Measurements from ENCODE around the gene UHRF2. TPM values are rescaled to one million over a fixed set of nuclear protein-coding genes. Genes with fewer than 3 reads are reported as not detected.

UHRF2 gene
- total and polyA plus RNA-seq, 2 donors from 2014 or later, result 14.2 to 45.1 TPM

DNA sequence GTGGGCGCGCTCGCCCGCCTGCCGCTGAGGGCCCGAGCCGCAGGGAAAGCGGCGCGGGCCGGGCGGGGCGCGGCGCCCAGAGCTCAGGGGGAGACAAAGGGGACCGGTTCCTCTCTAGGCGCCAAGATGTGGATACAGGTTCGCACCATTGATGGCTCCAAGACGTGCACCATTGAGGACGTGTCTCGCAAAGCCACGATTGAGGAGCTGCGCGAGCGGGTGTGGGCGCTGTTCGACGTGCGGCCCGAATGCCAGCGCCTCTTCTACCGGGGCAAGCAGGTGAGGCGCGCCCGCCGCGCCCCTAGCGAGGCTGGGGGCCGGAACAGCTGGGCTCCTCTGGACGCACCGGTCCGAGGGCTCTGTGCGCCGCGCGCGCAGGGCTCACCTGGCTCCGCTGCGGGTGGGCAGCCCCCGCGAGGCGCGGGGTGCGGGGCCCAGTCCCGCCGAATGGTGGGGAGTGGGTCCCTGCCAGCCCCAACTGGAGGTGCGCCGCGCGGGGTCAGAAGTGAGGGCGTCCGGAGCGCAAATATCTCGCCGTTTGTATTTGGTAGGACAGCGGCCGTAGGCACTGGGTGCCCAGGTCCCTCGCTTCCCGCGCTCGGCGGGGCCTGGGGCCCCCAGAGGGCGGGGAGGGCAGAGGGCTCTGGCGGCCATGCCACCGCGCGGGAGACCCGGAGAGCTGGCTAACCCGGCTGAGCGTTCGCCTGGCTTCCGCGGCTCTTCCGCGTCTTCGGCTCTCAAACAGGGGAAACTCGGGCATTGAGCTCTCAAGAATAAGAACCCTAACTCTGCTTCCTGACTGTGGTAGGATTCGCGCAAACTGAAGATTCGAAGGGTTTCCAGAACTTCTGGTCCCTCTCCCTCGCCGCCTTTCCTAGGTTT, 607 bp downstream of the UHRF2 start:
- intact Hi-C loops (cut with DNase I), result no loop called here
- TF ChIP-seq, protein P1, sequence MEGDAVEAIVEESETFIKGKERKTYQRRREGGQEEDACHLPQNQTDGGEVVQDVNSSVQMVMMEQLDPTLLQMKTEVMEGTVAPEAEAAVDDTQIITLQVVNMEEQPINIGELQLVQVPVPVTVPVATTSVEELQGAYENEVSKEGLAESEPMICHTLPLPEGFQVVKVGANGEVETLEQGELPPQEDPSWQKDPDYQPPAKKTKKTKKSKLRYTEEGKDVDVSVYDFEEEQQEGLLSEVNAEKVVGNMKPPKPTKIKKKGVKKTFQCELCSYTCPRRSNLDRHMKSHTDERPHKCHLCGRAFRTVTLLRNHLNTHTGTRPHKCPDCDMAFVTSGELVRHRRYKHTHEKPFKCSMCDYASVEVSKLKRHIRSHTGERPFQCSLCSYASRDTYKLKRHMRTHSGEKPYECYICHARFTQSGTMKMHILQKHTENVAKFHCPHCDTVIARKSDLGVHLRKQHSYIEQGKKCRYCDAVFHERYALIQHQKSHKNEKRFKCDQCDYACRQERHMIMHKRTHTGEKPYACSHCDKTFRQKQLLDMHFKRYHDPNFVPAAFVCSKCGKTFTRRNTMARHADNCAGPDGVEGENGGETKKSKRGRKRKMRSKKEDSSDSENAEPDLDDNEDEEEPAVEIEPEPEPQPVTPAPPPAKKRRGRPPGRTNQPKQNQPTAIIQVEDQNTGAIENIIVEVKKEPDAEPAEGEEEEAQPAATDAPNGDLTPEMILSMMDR (IDR thresholded peaks at IDR 0.05; ENCODE audit: borderline replicate concordance, extremely low read depth, insufficient read depth), result no peak

DNA sequence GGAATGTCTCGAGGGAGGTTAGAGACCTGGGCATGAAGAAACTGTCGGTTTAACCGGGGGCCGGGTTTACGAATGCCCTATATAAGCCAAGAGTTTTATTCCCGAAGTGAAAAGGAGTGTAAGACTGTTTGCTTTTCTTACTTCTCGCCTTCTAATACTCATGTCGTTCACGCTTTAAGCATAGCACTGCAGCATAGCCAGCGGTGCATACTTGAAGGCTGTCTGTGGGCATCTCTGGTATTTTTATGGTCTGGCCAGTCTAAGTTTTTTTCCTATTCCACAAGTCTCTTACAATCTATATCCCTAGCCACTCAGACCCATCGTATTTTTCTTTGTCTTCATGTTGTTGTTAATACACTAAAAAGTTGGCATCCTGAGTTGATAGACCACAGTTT, 1.2 kb downstream of the UHRF2 start:
- peak overlapping the region; percentile 69 to 93 (median 83) for H3K4me3 ChIP-seq (ENCODE audit: low read length in 3 of 3)
- peak in 3 of 5 donors; percentile 28 to 49 (median 49) for DNase-seq
- FAIRE-seq, result no peak

More for the DNA sequence above, 607 bp downstream of the UHRF2 start:
- Histone ChIP-seq H3K4me3 (ENCODE audit: low read length in 3 of 3) (peak overlapping the region; percentile 69 to 93 (median 83)), H3K9me3 (ENCODE audit: control insufficient read depth in 2 of 3, insufficient read depth in 1 of 3, low read length in 3 of 3) (no peaks in the 10 kb centered on the region), H3K27ac (ENCODE audit: low read depth in 2 of 2, low read length in 2 of 2) (peak overlapping the region; percentile 34 to 72), H3K27me3 (ENCODE audit: control insufficient read depth, insufficient read depth, low read length) (no peaks in the 10 kb centered on the region), H3K9ac (ENCODE audit: low read length in 3 of 3) (peak overlapping the region; percentile 29 to 83 (median 57)), H3K4me1 (ENCODE audit: control insufficient read depth in 2 of 3, insufficient read depth in 2 of 3, low read depth in 1 of 3, low read length in 3 of 3) (peaks cover 0 to 4% (median 0%) of the 10 kb centered on the region in 3 donors), H3K36me3 (ENCODE audit: control insufficient read depth in 2 of 3, insufficient read depth in 3 of 3, low read length in 3 of 3) (no peaks in the 10 kb centered on the region)
- FAIRE-seq (no peak), DNase-seq (peak; percentile 49 to 81 (median 58))

DNA sequence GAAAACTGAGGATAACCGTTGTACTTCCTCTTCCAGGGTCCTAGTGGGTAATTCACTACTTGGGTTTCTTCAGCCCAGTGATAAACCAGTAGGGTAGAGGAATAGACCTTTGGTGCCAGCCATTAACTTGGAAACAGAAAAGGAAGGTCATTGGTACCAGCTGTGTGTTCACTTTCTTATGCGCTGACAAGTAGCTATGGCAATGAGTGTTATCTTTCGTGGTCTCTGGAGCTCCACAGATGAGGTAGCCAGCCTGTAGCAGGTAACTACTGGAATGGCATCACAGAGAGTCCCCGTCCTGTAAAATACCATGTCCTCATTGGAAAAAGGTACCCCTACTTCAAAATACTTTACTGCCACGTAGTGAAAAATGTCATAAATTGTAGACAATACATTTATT, 2.3 kb downstream of the UHRF2 start:
- H3K4me1 ChIP-seq (ENCODE audit: control insufficient read depth in 2 of 3, insufficient read depth in 2 of 3, low read depth in 1 of 3, low read length in 3 of 3), result peaks cover 0 to 4% (median 0%) of the 10 kb centered on the region in 3 donors
- FAIRE-seq (no peak), DNase-seq (peak in 2 of 5 donors; percentile 8 to 9)
- H3K27ac ChIP-seq (ENCODE audit: low read depth in 2 of 2, low read length in 2 of 2), result no peak overlapping the region
- no peaks in the 10 kb centered on the region for H3K36me3 ChIP-seq (ENCODE audit: control insufficient read depth in 2 of 3, insufficient read depth in 3 of 3, low read length in 3 of 3)
- intact Hi-C loops (cut with DNase I), result no loop called here
- H3K27me3 ChIP-seq (ENCODE audit: control insufficient read depth, insufficient read depth, low read length), result no peaks in the 10 kb centered on the region
- H3K9me3 ChIP-seq (ENCODE audit: control insufficient read depth in 2 of 3, insufficient read depth in 1 of 3, low read length in 3 of 3), result no peaks in the 10 kb centered on the region
- TF ChIP-seq, protein P1 (IDR thresholded peaks at IDR 0.05; ENCODE audit: borderline replicate concordance, extremely low read depth, insufficient read depth), result no peak
- H3K4me3 ChIP-seq (ENCODE audit: low read length in 3 of 3), result peak overlapping the region in 2 of 3 donors; percentile 23 to 69
- H3K9ac ChIP-seq (ENCODE audit: low read length in 3 of 3), result no peak overlapping the region

More for the DNA sequence above, 1.2 kb downstream of the UHRF2 start:
- peaks cover 0 to 4% (median 0%) of the 10 kb centered on the region in 3 donors for H3K4me1 ChIP-seq (ENCODE audit: control insufficient read depth in 2 of 3, insufficient read depth in 2 of 3, low read depth in 1 of 3, low read length in 3 of 3)
- no peaks in the 10 kb centered on the region for H3K36me3 ChIP-seq (ENCODE audit: control insufficient read depth in 2 of 3, insufficient read depth in 3 of 3, low read length in 3 of 3)
- H3K27ac ChIP-seq (ENCODE audit: low read depth in 2 of 2, low read length in 2 of 2), result peak overlapping the region in 1 of 2 donors; percentile 49
- intact Hi-C loops (cut with DNase I), result no loop called here
- H3K9me3 ChIP-seq (ENCODE audit: control insufficient read depth in 2 of 3, insufficient read depth in 1 of 3, low read length in 3 of 3), result no peaks in the 10 kb centered on the region
- no peaks in the 10 kb centered on the region for H3K27me3 ChIP-seq (ENCODE audit: control insufficient read depth, insufficient read depth, low read length)
- TF ChIP-seq, protein P1 (IDR thresholded peaks at IDR 0.05; ENCODE audit: borderline replicate concordance, extremely low read depth, insufficient read depth), result no peak
- H3K9ac ChIP-seq (ENCODE audit: low read length in 3 of 3), result peak overlapping the region; percentile 16 to 83 (median 29)

Measured in kidney (tissue), 14 donors.